Ishikawa (cell line): Measurements from ENCODE around the gene STK17B.

Experiments used
- CEBPB ChIP-seq: IDR thresholded peaks from 2 replicates; pipeline ENCODE4 v1.6.1; 2012
- CREB1 ChIP-seq: IDR thresholded peaks from 2 replicates; pipeline ENCODE4 v1.6.1; 2012; ENCODE audit warnings: low read depth
- EP300 ChIP-seq: IDR thresholded peaks from 2 replicates; pipeline ENCODE4 v1.6.1; 2012; ENCODE audit warnings: borderline replicate concordance
- FOXM1 ChIP-seq: IDR thresholded peaks from 2 replicates; pipeline ENCODE4 v1.6.1; 2012; ENCODE audit warnings: low read depth, borderline replicate concordance
- MAX ChIP-seq: IDR thresholded peaks from 2 replicates; pipeline ENCODE4 v1.6.1; 2012
- NFIC ChIP-seq: IDR thresholded peaks from 2 replicates; pipeline ENCODE4 v1.6.1; 2012
- RAD21 ChIP-seq: IDR thresholded peaks from 2 replicates; pipeline ENCODE4 v1.6.1; 2012; ENCODE audit warnings: low read depth
- REST ChIP-seq: IDR thresholded peaks from 2 replicates; pipeline ENCODE4 v1.6.1; 2012; ENCODE audit warnings: low read depth, mild to moderate bottlenecking
- TAF1 ChIP-seq: IDR thresholded peaks from 2 replicates; pipeline ENCODE4 v1.6.1; 2012; ENCODE audit warnings: low read depth, mild to moderate bottlenecking
- USF1 ChIP-seq: IDR thresholded peaks from 2 replicates; pipeline ENCODE4 v1.6.1; 2012
- YY1 ChIP-seq: IDR thresholded peaks from 2 replicates; pipeline ENCODE4 v1.6.1; 2012; ENCODE audit warnings: low read depth

GRCh38 chr2:196172951-196173350, 1.6 kb upstream of the STK17B start:
- no peak for TF ChIP-seq USF1
- no peak for TF ChIP-seq RAD21
- no peak for TF ChIP-seq CEBPB
- TF ChIP-seq REST: no peak
- TF ChIP-seq EP300: no peak
- no peak for TF ChIP-seq TAF1
- TF ChIP-seq YY1: no peak
- no peak for TF ChIP-seq CREB1
- TF ChIP-seq MAX: no peak
- no peak for TF ChIP-seq NFIC
- TF ChIP-seq FOXM1: no peak
